K562 (cell line): Measurements from ENCODE around the gene LSM12. TPM values are rescaled to one million over a fixed set of nuclear protein-coding genes. Genes with fewer than 3 reads are reported as not detected.
A peak's percentile ranks its signal among the peaks of the same experiment; 100 is the strongest.

Experiments used
- ADNP ChIP-seq: fragments of 200-800 bp; sonication (Bioruptor generic); IDR thresholded peaks from 2 replicates; pipeline ENCODE4 v1.6.1; 2016; ENCODE audit warnings: missing genetic modification characterization, missing compliant biosample characterization
- DPF2 ChIP-seq: fragments of 450-650 bp; IDR thresholded peaks from 2 replicates; pipeline ENCODE4 v1.6.1; 2016
- EGR1 ChIP-seq: fragments of 450-650 bp; conservative IDR thresholded peaks from 2 replicates; pipeline ENCODE4 v1.6.1; 2017; ENCODE audit warnings: mild to moderate bottlenecking
- HDAC1 ChIP-seq, 2 experiments: fragments of 450-650 bp; IDR thresholded peaks; 2 replicates each; pipeline ENCODE4 v1.6.1; 2016 to 2017; ENCODE audit warnings: inconsistent platforms in 1 of 2, mild to moderate bottlenecking in 1 of 2, moderate library complexity in 1 of 2
- KLF16 ChIP-seq: IDR thresholded peaks from 2 replicates; pipeline ENCODE4 v1.6.1; 2016; ENCODE audit warnings: antibody characterized with exemption
- L3MBTL2 ChIP-seq: fragments of 450-650 bp; IDR thresholded peaks from 2 replicates; pipeline ENCODE4 v1.6.1; 2016; ENCODE audit warnings: mild to moderate bottlenecking, moderate library complexity
- MEIS2 ChIP-seq: fragments of 450-650 bp; IDR thresholded peaks from 2 replicates; pipeline ENCODE4 v1.6.1; 2014; ENCODE audit warnings: mild to moderate bottlenecking; ENCODE audit not compliant: partially characterized antibody
- MXI1 ChIP-seq: IDR thresholded peaks from 2 replicates; pipeline ENCODE4 v1.6.1; 2011; ENCODE audit warnings: low read depth, mild to moderate bottlenecking, improper control_type of control experiment, low read length
- PHB ChIP-seq: fragments of 250-450 bp; sonication (Bioruptor Pico); IDR thresholded peaks from 2 replicates; pipeline ENCODE4 v1.5.0; 2021
- PHF21A ChIP-seq: fragments of 450-650 bp; IDR thresholded peaks from 2 replicates; pipeline ENCODE4 v1.6.1; 2017; ENCODE audit warnings: low read depth, borderline replicate concordance
- RHOXF2B ChIP-seq: fragments of 250-450 bp; sonication (Bioruptor Pico); conservative IDR thresholded peaks from 2 replicates; pipeline ENCODE4 v1.5.1; 2021
- polyA plus RNA-seq, 8 experiments: library from polyadenylated mRNA; depleted of rRNA in 4 of 8; stranded (reverse) in 5 of 8; unstranded in 3 of 8; fragments of >200 nt; fragmentation: Nextera tagmentation in 2 of 8; fragmentation: Illumina TruSeq in 1 of 8; extraction: Ambion mirVana in 2 of 8; extraction: Trizol in 1 of 8; gene quantifications; 2 replicates each; pipeline versions ENCODE4 v1.2.1 to v1.2.3, GENCODE V29; 2011 to 2014; ENCODE audit warnings: inconsistent platforms in 1 of 8, missing spikeins in 1 of 8
- total RNA-seq, 7 experiments: library from RNA; depleted of rRNA in 6 of 7; stranded (reverse); fragments of >200 nt in 6 of 7; fragmentation: Illumina TruSeq in 2 of 7; extraction: Trizol in 2 of 7; gene quantifications; 2 replicates each; pipeline versions ENCODE4 v1.2.1 to v1.2.3, GENCODE V29; 2011 to 2021; ENCODE audit warnings: low replicate concordance in 1 of 7
- TF ChIP-seq, protein P1 (sequence below): fragments of 250-450 bp; sonication (Bioruptor Pico); IDR thresholded peaks from 2 replicates; pipeline ENCODE4 v1.4.0; 2020; ENCODE audit warnings: mild to moderate bottlenecking, moderate library complexity
- TF ChIP-seq, protein P2 (sequence below): fragments of 450-650 bp; IDR thresholded peaks from 2 replicates; pipeline ENCODE4 v1.6.1; 2016; ENCODE audit warnings: antibody characterized with exemption
- TF ChIP-seq, protein P3 (sequence below): IDR thresholded peaks from 2 replicates; pipeline ENCODE4 v1.6.1; 2012; ENCODE audit warnings: low read depth, low read length, improper control_type of control experiment, borderline replicate concordance
- TF ChIP-seq, protein P4 (sequence below): sonication (generic); IDR thresholded peaks from 2 replicates; pipeline ENCODE4 v1.6.1; 2016

LSM12 gene
- total and polyA plus RNA-seq, 9 of the 15 experiments (the other 6 are each of a cell fraction or from before 2014, with no cell fraction given), result 53.0 to 258 (median 89.3) TPM

DNA sequence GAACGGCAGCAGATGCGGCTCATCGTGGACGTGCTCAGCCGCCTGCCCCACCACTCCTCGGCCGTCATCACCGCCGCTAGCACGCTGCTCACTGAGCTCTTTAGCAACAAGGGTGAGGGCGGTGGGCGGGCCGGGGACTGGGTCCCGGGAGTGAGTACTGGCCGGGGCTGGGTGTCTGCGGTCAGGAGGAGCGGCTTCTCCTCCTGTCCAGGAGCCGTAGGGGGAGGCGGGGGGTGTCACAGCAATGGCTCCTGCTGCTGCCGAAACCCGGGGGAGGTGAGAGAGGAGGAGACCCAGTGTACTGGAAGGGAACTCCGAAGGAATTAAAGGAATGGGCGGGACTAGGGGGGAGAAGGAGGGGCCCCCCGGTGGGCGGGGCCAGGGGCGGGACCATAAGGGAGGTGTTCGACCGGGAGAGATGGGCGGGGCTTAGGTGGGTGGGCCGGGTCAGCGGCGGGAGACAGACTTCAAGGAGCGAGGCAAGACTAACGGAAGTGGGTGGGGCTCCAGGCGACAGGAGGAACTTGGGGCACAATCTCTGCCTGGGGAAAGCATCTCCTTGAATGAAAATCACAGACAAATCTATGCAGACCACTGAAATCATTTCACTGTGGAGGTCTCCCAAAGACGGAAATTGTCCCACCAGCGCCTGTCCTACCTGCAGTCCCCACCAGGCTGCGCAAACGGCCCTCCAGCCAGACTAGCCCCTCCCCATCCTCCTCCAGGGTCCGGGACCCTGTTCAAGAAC is 59.7 kb downstream of the LSM12 start (continued):
- TF ChIP-seq RHOXF2B (CRISPR knock-in tag), result no peak
- TF ChIP-seq, protein P1, sequence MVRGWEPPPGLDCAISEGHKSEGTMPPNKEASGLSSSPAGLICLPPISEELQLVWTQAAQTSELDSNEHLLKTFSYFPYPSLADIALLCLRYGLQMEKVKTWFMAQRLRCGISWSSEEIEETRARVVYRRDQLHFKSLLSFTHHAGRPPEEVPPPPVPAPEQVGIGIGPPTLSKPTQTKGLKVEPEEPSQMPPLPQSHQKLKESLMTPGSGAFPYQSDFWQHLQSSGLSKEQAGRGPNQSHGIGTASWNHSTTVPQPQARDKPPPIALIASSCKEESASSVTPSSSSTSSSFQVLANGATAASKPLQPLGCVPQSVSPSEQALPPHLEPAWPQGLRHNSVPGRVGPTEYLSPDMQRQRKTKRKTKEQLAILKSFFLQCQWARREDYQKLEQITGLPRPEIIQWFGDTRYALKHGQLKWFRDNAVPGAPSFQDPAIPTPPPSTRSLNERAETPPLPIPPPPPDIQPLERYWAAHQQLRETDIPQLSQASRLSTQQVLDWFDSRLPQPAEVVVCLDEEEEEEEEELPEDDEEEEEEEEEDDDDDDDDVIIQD (CRISPR knock-in tag), result no peak
- TF ChIP-seq KLF16, result 0 out of 2 replicates have a peak, but pooled peaks have one; percentile 9
- no peak for TF ChIP-seq DPF2
- no peak for TF ChIP-seq ADNP (tag)
- TF ChIP-seq, protein P2, sequence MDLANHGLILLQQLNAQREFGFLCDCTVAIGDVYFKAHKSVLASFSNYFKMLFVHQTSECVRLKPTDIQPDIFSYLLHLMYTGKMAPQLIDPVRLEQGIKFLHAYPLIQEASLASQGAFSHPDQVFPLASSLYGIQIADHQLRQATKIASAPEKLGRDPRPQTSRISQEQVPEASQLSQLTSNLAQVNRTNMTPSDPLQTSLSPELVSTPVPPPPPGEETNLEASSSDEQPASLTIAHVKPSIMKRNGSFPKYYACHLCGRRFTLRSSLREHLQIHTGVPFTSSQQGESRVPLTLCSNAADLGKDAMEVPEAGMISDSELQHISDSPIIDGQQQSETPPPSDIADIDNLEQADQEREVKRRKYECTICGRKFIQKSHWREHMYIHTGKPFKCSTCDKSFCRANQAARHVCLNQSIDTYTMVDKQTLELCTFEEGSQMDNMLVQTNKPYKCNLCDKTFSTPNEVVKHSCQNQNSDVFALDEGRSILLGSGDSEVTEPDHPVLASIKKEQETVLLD, result peak; percentile 36; the same call in 1 of the 2 replicates
- TF ChIP-seq PHB, result no peak
- TF ChIP-seq MXI1, result peak; percentile 39; the same call in 1 of the 2 replicates
- peak in 1 of 2 experiments; percentile 98; a peak in 2 of 4 replicates for TF ChIP-seq HDAC1 (IDR thresholded peaks at IDR 0.05)
- TF ChIP-seq PHF21A, result peak; percentile 98
- TF ChIP-seq, protein P3, sequence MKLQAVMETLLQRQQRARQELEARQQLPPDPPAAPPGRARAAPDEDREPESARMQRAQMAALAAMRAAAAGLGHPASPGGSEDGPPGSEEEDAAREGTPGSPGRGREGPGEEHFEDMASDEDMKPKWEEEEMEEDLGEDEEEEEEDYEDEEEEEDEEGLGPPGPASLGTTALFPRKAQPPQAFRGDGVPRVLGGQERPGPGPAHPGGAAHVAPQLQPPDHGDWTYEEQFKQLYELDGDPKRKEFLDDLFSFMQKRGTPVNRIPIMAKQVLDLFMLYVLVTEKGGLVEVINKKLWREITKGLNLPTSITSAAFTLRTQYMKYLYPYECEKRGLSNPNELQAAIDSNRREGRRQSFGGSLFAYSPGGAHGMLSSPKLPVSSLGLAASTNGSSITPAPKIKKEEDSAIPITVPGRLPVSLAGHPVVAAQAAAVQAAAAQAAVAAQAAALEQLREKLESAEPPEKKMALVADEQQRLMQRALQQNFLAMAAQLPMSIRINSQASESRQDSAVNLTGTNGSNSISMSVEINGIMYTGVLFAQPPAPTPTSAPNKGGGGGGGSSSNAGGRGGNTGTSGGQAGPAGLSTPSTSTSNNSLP, result no peak
- TF ChIP-seq L3MBTL2, result peak; percentile 89
- TF ChIP-seq, protein P4, sequence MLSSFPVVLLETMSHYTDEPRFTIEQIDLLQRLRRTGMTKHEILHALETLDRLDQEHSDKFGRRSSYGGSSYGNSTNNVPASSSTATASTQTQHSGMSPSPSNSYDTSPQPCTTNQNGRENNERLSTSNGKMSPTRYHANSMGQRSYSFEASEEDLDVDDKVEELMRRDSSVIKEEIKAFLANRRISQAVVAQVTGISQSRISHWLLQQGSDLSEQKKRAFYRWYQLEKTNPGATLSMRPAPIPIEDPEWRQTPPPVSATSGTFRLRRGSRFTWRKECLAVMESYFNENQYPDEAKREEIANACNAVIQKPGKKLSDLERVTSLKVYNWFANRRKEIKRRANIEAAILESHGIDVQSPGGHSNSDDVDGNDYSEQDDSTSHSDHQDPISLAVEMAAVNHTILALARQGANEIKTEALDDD, result no peak
- TF ChIP-seq EGR1, result peak; percentile 71
- TF ChIP-seq MEIS2, result peak; percentile 3
